OCI-LY7 (cell line): ENCODE results near the gene FAM163B. TPM values are rescaled to one million over a fixed set of nuclear protein-coding genes. Genes with fewer than 3 reads are reported as not detected.

Experiments
- BruUV-seq: library from RNA; stranded (reverse); fragments of 400-500 nt; replicated peaks from 2 replicates; lab custom pipeline; 2021; lab: Mats Ljungman, UMichigan
- CTCF ChIA-PET: fragments of 300-600 bp; sonication (Branson Sonifier 250); formaldehyde crosslinking; loops from one replicate; lab custom pipeline; 2022; ENCODE audit warnings: antibody characterized with exemption; ENCODE audit not compliant: unreplicated experiment; lab: Charles Lee
- POLR2A ChIA-PET: fragments of 300-600 bp; sonication (Branson Sonifier 250); formaldehyde crosslinking; loops from one replicate; lab custom pipeline; 2022; ENCODE audit warnings: antibody characterized with exemption; lab: Charles Lee
- DNase-seq: peaks from one replicate; pipeline ENCODE4 v3.0.0-alpha.2; 2015; ENCODE audit warnings: low spot score
- H2AFZ ChIP-seq: fragments of 200-600 bp; sonication (generic), shearing (Covaris generic); 2 replicates; pipeline ENCODE4 v1.6.1; 2014; ENCODE audit warnings: mild to moderate bottlenecking, antibody characterized with exemption, low read length, moderate library complexity
- H3K27ac ChIP-seq: fragments of 200-600 bp; sonication (generic); 2 replicates; pipeline ENCODE4 v1.5.1; 2014; ENCODE audit warnings: mixed run types, low read depth, mild to moderate bottlenecking, moderate library complexity, low read length, inconsistent platforms; ENCODE audit not compliant: poor library complexity, severe bottlenecking
- H3K36me3 ChIP-seq: fragments of 200-600 bp; sonication (generic); 2 replicates; pipeline ENCODE4 v1.6.1; 2014; ENCODE audit warnings: mild to moderate bottlenecking, antibody characterized with exemption, low read length, moderate library complexity, mixed read lengths; ENCODE audit not compliant: insufficient read depth
- H3K4me1 ChIP-seq: fragments of 200-600 bp; sonication (generic); 2 replicates; pipeline ENCODE4 v1.5.1; 2014; ENCODE audit warnings: mild to moderate bottlenecking, low read length; ENCODE audit not compliant: insufficient read depth, poor library complexity, severe bottlenecking
- H3K4me2 ChIP-seq: fragments of 200-600 bp; sonication (generic); 2 replicates; pipeline ENCODE4 v1.6.1; 2014; ENCODE audit warnings: mild to moderate bottlenecking, low read length
- H3K4me3 ChIP-seq: fragments of 200-600 bp; sonication (generic); 2 replicates; pipeline ENCODE4 v1.5.1; 2014; ENCODE audit warnings: mild to moderate bottlenecking, low read depth, low read length; ENCODE audit not compliant: poor library complexity, severe bottlenecking
- H3K79me2 ChIP-seq: fragments of 200-600 bp; sonication (generic); 2 replicates; pipeline ENCODE4 v1.6.1; 2016; ENCODE audit warnings: low read depth, mild to moderate bottlenecking, low read length, moderate library complexity, mixed read lengths; ENCODE audit not compliant: insufficient read depth
- H3K9me2 ChIP-seq: fragments of 200-600 bp; sonication (generic); 2 replicates; pipeline ENCODE4 v1.6.1; 2016; ENCODE audit warnings: mild to moderate bottlenecking, low read length, mixed read lengths; ENCODE audit not compliant: insufficient read depth
- H3K9me3 ChIP-seq: fragments of 200-600 bp; sonication (generic); 2 replicates; pipeline ENCODE4 v1.6.1; 2014; ENCODE audit warnings: mild to moderate bottlenecking, mixed run types, low read length, mixed read lengths
- H4K20me1 ChIP-seq: fragments of 200-600 bp; sonication (generic); 2 replicates; pipeline ENCODE4 v1.6.1; 2014; ENCODE audit warnings: mild to moderate bottlenecking, antibody characterized with exemption, low read length, moderate library complexity, mixed read lengths; ENCODE audit not compliant: insufficient read depth
- EZH2phosphoT487 ChIP-seq: fragments of 200-600 bp; sonication (generic); IDR thresholded peaks from 2 replicates; pipeline ENCODE4 v1.6.1; 2018; ENCODE audit warnings: low read depth, borderline replicate concordance, mild to moderate bottlenecking, mixed run types, antibody characterized with exemption, low read length, moderate library complexity, mixed read lengths
- intact Hi-C: fragments of 100-400 bp; cut with micrococcal nuclease; formaldehyde crosslinking; loops from one replicate; pipeline ENCODE4 v1.10.0; 2022; ENCODE audit not compliant: unreplicated experiment
- total RNA-seq, 2 experiments: library from RNA; depleted of rRNA in 1 of 2; stranded (reverse); fragments of >200 nt in 1 of 2; shearing (Covaris generic) in 1 of 2; gene quantifications; 2 replicates each; pipeline ENCODE4 v1.2.3, GENCODE V29; 2014 to 2022
- TF ChIP-seq, protein P1 (sequence below): fragments of 200-600 bp; sonication (generic); conservative IDR thresholded peaks from 2 replicates; pipeline ENCODE4 v1.5.1; 2014; ENCODE audit warnings: mild to moderate bottlenecking, antibody characterized with exemption, low read length, moderate library complexity, mixed read lengths

FAM163B gene
- total RNA-seq, 2 experiments from 2014 or later, result 2.6 to 7.8 TPM

DNA sequence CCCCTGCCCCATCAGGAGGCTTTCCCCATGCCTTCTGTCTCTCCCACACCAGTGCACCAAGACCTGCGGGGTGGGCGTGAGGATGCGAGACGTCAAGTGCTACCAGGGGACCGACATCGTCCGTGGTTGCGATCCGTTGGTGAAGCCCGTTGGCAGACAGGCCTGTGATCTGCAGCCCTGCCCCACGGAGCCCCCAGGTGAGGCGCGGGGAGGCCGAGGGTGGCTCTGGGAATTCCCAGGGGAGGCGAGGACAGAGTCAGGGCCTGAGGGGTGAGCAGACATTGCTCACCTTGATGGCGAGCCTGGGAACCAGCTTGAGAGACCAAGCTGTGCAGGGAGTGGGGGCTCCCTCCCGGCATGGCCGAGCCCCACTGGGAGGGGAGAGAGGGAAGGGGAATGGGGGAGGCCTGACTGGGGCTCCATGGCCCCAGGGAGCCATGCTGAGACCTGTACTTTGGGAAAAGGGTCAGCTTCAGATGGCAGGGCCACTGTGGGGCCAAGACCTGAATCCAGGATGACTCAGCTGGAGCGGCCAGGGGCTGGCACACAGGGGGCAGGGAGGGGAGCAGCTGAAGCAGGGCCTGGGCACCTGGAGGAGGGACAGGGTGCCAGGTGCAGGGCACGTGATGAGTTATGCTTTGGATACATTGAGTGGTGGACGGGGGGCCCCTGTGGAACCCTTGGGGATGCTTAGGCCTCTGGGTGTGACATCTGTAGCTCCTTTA, 35.2 kb downstream of the FAM163B start:
- H3K4me3 ChIP-seq, result no peak overlapping the region
- ChIA-PET POLR2A (interaction anchor here (1.0 kb wide), 1 partner anchor 116 kb away, joined by 7 read pairs; no protein-coding TSS in a partner anchor), CTCF (no interaction called here)
- peaks cover 19% of the 10 kb centered on the region for H3K4me1 ChIP-seq
- H2AFZ ChIP-seq, result no peak overlapping the region
- no peaks in the 10 kb centered on the region for H3K79me2 ChIP-seq
- H3K9me2 ChIP-seq, result no peaks in the 10 kb centered on the region
- no peak overlapping the region for H3K27ac ChIP-seq
- H3K4me2 ChIP-seq, result no peak overlapping the region
- BruUV-seq, result no TSS peak
- no peaks in the 10 kb centered on the region for H4K20me1 ChIP-seq
- H3K9me3 ChIP-seq, result no peaks in the 10 kb centered on the region
- intact Hi-C loops, result no loop called here
- H3K36me3 ChIP-seq, result no peaks in the 10 kb centered on the region
- TF ChIP-seq, protein P1, sequence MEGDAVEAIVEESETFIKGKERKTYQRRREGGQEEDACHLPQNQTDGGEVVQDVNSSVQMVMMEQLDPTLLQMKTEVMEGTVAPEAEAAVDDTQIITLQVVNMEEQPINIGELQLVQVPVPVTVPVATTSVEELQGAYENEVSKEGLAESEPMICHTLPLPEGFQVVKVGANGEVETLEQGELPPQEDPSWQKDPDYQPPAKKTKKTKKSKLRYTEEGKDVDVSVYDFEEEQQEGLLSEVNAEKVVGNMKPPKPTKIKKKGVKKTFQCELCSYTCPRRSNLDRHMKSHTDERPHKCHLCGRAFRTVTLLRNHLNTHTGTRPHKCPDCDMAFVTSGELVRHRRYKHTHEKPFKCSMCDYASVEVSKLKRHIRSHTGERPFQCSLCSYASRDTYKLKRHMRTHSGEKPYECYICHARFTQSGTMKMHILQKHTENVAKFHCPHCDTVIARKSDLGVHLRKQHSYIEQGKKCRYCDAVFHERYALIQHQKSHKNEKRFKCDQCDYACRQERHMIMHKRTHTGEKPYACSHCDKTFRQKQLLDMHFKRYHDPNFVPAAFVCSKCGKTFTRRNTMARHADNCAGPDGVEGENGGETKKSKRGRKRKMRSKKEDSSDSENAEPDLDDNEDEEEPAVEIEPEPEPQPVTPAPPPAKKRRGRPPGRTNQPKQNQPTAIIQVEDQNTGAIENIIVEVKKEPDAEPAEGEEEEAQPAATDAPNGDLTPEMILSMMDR, result no peak
- no peak for TF ChIP-seq EZH2phosphoT487
- no peak for DNase-seq

DNA sequence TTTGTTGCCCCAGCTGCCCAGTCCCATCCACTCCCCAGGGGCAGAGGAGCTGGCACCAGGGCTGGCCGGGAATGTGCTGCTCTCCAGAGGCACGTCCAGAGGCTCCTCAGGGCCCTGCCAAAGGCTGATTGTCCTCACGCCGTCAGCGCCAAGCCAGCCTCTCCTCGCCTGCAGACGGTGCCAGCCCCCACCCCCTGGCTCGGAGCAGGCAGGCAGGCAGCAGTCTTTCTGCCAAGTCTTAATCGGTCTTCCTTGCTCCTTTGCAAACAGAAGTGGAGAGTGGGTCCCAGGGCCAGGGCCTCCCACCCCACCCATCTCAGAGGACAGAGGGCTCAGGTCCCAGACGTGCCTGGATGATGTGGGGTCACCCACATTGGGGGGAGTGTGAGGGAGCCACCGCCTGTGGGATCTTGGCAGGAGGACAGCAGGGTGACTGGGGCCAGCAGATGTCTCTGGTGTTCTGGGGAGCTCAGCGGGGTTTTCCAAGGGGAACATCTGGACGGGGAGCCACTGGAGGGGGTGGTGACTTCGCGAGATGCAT, 36.3 kb downstream of the FAM163B start:
- Histone ChIP-seq H3K4me1 (peaks cover 10% of the 10 kb centered on the region), H3K79me2 (no peaks in the 10 kb centered on the region), H2AFZ (no peak overlapping the region), H3K9me3 (no peaks in the 10 kb centered on the region), H3K36me3 (no peaks in the 10 kb centered on the region), H3K9me2 (no peaks in the 10 kb centered on the region), H3K4me2 (no peak overlapping the region), H3K4me3 (no peak overlapping the region), H3K27ac (no peak overlapping the region), H4K20me1 (no peaks in the 10 kb centered on the region)
- no peak for DNase-seq
- ChIA-PET CTCF (no interaction called here), POLR2A (no interaction called here)
- TF ChIP-seq, protein P1, result no peak
- TF ChIP-seq EZH2phosphoT487, result no peak
- intact Hi-C loops, result no loop called here
- no TSS peak for BruUV-seq
